GM19351 (cell line): Measurements from ENCODE around the gene GSDME.

Experiments used
- ATAC-seq: cut with Tn5 transposase; IDR thresholded peaks from one replicate; pipeline ENCODE4 v1.9.1; 2021; ENCODE audit warnings: mild to moderate bottlenecking, moderate library complexity; ENCODE audit not compliant: unreplicated experiment

GSDME gene

DNA sequence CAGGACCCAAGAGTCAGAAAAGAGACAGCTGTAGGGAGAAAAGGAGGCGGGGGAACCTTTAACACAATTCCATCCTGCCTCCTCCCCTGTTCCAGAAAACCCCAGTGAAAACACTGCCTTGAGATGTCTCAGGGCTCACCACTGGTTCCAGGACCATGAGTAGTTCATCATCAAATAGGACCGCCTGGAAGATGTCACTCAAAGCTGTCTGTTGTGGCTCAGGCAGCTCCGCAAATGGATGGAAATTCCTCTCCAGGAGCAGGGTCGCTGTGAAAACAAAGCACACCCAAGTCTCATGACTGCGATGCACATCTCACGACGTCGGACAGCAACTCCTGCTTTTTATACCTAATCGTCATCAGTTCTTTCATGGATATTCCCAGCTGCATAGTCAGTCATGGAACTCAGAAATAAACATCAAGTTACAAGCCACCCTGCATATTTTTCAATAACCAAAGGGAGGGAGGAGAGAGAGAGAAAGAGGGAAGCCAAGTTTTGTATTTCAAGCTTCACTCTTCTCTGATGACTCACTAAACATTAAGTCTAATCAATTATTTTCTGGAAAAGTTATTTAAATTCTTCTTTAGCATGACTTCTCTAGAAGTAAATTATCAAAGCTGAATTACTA, 49.2 kb downstream of the GSDME start:
- ATAC-seq, result no peak

DNA sequence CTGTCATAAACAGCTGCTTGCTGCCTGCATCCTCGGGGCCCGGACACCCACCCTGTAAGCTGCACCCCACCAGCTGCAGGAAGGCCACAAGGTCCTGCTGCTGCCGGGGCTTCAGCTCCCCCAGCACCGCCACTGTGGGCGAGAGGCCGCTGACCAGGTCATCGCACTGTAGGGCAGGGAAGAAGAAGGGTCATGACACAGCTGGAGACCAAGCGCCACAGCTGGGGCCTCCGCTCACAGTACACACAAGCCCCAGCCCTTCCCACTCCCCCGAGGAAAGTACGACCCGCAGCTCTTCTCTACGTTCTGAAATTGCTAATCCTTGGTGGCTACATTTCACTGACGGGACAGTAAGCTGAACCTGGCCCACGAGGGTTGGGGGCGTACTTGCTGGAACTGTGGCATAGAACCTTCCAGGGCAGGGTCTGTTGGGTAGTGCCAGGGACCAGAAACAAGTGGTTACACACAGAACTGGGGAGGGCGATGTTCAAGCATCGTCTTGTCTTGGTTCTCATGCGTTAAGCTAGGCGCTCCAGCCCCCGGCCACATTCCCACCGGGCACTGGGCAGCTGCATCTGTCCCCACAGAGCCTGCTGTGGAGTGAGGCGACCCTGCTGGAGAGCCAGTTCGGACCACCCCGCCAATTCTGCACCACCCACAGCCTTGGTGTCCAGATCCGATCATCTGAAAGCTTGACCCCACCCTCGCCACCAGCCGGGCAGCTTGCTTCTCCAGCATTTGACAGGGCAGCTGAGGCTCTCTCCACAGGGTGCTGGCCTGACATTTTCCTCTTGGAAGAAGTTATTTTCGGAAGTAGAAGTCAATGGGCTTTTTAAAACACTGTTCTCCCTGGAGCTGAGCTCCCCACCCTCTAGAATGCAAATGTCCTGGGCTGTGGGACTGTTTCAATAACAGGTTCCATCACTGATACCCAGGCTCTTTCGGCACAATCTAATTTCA, 50.8 kb downstream of the GSDME start:
- no peak for ATAC-seq

DNA sequence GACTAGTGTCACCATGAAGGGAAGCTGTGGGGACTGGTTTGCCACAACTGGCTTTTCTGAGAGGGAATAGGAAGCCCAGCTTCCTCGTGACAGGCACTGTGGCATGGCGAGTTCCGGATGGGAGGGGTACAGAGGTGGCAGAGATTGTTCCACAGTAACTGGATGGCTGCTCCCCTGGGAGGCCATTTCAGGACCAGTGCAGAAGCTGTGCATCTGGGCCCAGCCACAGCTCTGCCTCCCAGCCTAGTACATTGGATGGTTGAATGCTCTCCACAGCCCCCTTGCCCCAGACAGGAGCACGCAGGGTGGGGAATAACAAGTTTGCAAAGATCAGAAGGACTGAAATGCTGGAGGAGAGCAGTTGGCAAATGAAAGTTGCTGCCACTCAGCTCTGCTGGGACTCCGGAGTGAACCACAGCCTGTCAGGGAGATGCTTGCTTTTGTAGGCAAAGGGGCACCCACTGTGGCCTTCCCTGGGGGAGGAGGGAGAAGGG, 51.8 kb downstream of the GSDME start:
- no peak for ATAC-seq

DNA sequence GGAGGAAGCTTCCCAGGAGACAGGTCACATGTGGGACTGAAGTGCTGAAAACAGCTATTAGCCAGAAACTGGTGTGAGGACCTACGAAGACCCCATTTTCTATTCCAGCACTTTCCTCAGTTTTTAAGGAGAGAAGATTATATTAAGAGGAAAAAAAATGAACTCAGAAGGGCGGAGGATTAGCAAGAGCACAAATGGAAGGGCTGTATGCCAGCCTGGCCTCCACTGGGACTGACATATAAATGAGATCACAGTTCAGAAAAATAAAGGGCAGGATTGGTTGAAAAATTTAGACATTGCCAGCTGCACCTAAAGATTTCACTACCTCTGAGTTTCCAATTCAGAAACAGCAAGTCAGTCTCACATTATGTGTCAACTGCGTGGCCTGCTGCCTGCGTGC, 53.0 kb downstream of the GSDME start:
- no peak for ATAC-seq

DNA sequence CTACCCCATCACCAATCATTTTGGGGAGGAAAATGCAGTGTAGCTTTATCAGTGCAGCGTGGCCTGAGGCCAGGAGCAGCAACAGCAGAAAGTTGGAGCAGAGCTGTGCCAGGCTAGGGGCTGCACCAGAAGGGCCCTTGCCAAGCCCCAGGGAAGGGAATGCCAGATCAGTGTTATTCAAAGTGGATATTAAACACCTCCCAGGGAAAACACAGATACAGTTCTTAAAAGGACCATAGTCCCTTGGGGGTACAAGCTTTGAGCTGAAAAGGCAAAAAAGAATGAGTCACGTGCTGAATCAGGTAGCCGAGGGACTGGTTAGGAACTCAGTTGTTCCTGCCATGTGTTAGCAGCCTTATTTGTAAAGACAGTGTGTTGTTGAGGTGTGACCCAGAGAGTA, 54.0 kb downstream of the GSDME start:
- ATAC-seq, result no peak

DNA sequence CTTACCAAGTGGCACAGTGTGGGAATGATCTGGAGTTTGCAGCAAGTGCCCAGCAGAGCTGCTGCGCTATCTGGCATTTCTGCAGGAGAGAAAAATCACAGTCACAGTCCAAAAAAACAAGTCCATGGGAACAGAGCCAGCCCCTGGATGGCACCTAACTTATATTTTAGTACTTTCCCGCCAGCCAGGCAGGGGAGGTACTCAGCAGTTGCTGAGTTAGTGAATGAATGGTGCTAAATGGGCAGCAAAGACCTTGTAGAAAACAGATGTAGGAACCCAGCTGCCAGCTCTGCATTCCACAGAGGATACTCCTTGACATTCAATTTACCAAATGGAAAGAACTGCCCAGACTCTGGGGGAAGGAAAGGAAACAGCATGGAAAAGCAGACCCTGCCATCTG, 54.5 kb downstream of the GSDME start:
- no peak for ATAC-seq

DNA sequence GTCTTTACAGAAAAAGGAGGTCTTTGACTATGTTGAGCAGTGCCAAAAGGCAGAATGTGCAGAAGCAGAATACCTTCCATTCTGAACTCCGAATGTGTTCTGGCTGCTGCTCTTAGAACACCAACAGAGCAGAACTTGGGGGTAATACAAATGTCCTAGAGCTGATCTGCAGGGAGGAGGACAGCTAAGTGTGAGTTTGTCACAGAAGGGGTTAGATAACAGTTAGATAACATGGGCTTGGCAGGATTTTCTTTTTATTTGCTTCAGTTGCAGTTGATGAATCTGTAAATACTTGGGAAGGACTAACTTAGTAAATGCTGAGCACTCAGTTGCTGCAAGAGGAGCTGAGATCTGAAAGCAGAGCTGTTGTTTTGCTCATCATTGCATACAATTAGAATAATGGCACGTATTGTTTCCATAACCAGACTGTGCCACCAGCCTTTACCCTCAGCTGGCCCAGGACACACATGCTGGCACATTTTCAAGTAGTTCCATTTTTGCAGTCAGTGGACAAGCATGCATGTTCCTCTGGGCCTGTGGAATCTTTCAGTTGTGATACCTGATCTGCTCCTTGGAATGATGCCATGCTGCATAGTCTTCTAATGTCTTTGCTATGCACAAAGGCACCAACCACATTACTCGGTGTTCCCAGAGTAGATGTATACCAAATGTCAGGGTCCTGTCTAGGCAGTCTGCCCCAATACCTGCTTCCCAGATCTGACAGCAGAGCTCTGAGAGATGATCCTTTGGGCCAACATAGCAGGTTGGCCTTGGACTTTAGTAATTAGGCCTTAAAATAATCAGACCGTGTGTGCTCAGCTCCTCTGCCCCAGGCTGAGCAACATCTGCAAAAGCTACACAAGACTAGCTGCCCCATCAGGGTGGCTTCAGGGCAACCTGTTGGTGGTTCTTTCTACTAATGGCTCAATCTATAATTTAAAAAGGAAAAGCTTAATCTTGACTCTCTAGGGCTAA, 55.7 kb downstream of the GSDME start:
- no peak for ATAC-seq

DNA sequence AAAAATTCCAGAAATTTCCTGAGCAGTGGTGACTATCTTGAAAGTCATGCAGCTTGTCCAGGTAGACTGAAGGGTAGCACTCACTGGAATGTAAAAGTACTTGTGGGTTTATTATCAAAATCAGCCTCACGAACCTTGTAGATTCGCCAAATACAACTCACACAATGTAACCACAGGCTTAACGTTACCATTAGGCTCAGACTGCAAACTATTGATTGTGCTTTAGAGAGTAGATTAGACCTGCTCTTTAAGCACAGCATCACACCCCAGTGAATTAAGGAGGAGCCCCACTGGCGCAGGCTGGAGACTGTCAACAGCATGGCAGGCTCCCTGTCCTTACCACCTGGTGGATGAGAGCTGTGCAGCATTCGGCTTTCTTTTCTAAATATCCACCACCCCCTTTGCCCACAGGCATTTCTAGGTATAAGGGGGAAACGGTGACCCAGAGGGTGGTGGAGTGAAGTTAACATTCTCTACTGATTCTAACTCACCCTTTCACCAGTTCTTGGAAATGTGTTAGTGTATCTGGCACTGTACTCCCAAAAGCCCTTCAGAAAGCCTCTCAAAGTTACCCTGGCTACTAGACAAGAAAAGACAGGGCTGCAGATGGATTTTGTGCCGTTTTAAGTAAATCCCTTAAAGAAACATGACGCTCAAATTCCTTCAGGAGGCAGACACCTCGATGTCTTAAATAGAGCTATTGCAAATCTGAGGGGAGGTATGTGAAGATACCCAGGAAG, 56.6 kb downstream of the GSDME start:
- ATAC-seq, result no peak

DNA sequence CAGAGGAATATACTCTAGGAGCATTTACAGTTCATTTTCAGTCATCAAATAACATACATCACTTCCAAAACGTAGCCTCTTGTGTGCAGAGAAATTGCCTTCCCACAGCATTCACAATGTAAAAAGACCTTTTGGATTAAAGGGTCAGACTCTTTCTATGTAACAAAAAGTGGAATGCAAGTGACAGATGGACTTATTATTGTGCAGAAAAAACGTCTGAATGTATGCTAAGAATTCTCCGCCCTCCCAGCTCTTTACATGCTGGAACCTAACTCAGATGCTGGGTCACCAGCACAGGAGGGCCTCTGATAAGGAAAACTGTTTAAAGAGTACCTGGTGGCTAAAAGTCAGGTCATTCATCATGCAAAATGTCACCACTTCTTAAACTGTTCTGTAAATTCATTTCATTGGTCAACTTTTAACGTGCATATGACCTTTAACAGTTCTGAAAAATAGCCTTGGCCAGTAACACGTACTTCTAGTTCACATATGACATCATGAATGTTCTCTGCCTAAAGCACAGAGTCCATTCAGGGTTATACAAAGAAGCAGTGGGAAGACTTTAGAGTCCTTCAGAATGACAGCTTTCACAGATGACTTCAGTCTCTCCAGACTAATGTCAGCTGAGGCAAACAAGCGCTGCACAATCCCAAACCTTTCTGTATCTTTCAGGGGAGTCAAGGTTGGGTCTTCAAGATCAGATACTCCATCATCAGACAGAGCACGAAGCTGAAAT, 58.6 kb downstream of the GSDME start:
- ATAC-seq, result no peak

DNA sequence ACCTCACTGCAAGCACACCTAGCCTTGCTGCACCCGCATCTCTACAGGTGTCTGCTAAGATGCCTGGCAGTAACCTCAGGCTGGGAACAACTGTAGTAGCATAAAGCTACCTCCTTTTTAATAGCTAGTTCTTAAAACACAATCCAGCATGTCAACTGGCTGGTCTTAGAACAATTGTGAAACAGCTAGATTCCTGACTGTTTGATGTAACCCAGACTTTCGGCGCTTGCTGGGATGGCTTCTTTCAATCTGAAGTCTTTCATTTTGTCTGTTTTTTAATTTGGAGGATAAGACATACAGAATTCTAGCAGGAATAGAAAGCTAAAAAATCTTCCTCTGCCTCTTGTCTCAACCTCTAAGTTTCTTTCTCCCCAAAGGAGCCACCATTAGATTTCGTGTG, 59.8 kb downstream of the GSDME start:
- ATAC-seq, result no peak

DNA sequence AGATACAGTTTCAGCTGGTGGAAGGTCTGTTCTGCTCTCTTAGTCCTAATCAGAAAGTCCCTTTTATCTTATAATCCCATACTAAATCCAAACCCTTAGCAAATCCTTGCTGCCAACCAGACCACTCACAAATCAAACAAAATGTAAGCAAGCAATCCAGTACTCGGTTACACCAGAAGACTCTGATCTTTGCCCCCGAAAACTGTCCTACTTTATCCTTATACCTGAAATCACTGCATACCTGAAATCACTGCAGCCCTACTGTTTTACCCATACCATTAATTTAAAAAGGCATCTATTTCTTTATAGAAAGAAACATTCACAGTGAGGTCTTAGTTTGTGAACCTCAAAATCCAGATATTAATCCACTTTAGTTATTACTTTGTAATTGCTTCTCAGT, 64.7 kb downstream of the GSDME start:
- ATAC-seq, result no peak

DNA sequence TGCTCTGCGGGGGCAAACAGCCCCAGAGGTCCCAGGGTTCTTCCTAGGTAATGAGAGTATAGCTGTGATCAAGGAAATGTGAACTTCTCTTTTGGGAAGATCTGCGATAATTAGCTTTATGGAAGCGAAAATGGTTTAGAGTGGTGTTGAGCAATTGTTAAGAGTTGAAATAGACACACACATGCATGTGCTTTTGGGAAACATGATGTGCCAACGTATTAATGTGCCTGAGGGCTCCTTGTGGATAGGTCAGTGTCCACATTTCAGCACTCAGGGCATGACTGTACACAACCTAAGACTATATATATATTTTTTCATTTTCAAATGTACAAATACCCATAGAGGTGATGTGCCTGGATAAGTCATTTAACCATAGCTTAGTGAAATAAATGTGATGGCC, 67.0 kb downstream of the GSDME start:
- ATAC-seq, result no peak

DNA sequence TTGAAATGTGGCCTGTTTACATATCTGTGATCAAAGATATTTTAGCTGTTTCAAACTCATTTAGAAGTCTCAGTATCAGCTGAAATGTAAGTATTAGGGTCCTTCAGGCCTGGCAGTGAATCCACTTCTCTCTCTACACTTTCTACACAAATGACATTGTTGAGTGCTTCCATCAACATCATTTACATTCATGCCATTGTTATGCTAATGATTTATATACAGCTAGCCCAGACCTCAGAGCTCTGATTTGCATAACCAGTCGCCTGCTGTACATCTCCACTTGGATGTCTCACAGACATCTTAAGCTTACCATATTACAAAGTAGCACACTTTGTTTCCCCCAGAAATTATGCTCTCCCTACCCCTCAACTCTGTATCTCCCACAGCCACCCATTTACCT, 71.6 kb downstream of the GSDME start:
- no peak for ATAC-seq

DNA sequence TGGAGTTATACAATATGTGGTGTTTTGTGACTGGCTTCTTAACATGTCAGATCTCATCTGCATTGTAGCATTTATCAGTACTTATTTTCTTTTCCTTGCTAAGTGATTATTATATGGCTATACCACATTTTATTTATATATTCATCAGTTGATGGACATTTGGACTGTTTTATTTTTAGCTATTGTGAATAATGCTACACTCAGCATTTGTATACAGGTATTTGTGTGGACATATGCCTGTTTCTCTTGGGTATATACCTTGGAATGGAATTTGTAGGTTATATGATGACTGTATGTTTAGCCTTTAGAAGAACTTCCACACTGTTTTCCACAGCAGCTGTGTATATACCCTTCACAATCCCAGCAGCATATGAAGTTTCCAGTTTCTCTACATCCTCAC, 86.5 kb downstream of the GSDME start:
- no peak for ATAC-seq

DNA sequence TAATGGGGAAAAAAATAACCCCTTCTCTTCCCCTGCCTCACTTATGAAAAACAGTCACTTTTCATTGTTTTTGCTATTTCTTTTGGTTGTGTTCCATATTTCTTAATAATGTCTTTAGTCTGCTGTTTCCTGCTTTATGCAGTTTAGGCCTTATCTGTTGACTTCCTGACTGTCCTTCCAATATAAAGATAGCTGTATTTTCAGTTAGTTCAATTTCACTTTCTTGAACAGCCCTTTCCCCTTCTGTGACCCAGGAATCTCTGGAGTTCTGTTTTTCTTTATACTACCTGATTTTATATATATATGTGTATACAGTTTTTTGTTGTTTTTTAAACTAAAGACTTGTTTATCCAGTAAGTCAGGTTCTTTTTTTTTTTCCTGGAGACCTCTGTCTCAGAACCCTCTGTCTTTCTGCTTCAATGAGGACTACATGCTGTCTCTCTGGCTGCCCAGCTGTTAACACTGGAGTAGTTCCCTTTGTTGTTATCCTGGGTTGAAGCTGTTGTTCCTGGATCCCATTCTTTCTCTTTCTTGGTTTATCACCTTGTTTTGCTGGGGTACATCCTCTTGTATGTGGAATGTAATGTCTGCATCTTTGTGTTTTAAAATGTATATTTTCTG, 87.2 kb downstream of the GSDME start:
- no peak for ATAC-seq

DNA sequence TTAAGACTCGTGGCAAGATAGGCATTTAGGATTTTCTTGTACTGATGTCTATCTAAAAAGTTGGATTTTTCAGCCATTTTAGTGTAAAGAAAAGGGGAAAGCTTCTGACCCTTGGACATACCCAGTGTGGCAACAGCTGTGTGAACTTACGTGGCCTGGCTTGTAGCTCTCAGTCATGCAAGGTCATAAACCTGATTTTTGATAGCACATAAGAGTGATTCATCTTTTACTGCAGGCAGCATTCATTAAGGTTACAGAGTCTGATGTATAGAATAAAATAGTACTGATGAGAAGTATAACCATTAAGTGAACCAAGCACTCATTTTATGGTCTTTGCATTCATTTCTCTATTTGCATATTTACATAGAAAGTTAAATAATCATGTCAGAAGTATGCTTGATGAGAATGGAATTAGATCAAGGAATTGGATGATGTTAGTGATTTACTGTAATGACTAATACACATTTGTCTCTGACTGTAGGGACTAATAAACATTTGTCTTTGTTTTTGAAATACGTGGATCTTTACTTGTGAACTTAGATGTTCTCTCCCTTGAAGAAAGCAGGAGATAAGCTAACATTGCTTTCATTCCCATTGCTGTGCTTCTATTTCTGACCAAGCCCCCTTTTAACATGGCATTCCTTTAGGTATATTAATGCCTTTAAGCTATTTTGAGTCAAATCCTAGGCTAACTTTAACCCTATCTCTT, 88.2 kb downstream of the GSDME start:
- ATAC-seq, result no peak

DNA sequence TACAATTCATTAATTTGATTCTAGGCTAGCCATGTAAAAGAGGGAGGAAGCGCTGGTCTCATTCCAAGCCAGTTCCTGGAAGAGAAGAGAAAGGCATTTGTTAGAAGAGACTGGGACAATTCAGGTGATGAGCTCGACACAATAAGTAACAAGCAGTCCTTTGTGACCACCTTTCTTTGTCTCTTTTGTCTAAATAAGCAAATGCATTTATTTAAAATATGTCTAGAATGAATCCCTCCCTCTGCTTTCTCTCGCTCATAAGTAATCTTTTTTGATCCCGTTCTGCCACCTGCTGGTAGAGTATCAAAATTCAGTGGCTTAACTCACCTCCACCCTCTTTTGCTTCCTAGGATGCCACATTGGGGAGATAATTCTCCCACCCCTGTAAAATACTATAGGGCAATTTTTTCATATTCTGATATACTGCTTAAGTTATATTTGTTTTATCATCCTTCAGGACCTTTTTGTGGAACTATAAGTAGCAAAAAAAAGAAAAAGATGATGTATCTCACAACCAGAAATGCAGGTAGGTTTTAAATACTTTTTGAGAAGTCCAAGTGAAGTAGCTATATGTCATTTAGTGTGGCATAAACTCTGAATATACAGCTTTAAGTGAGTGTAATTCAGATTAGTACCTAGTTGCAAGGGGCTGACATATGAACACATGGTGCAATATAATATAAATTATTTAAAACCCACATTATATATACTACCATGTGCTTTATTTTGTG, 91.5 kb downstream of the GSDME start:
- no peak for ATAC-seq

DNA sequence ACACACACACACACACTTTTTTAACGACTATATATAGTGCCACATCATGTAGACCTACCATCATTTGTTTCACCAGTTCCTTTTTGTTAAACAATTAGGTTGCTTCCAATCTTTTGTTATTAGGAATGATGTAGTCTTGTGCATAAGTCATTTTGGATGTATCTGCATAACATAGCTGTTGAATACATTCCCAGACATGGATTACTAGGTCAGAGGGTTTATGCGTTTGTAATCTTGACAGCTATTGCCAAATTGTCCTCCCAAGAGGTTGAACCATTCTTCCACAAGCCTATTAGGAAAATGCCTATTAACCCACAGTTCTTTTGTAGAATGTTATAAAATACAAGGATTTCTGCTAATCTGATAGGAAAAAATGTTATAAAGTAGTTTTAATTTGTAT, 96.7 kb downstream of the GSDME start:
- ATAC-seq, result no peak
